Upper lobe of right lung (tissue), 1 donor: ENCODE results near the gene RNF220. TPM values are rescaled to one million over a fixed set of nuclear protein-coding genes. Genes with fewer than 3 reads are reported as not detected.

Experiments used
- ATAC-seq: fragments of 200-7000 bp; cut with Tn5 transposase; one replicate; pipeline ENCODE4 v1.9.1; 2020; ENCODE audit warnings: mild to moderate bottlenecking, moderate library complexity
- DNase-seq: peaks from one replicate; pipeline ENCODE4 v3.0.0-alpha.2; 2020
- H3K27ac ChIP-seq: fragments of 200-600 bp; one replicate; pipeline ENCODE4 v1.8.0; 2022
- H3K27me3 ChIP-seq: fragments of 200-600 bp; one replicate; pipeline ENCODE4 v1.8.0; 2022; ENCODE audit warnings: mild to moderate bottlenecking
- H3K36me3 ChIP-seq: fragments of 200-600 bp; one replicate; pipeline ENCODE4 v1.8.0; 2022
- H3K4me1 ChIP-seq: fragments of 200-600 bp; one replicate; pipeline ENCODE4 v1.8.0; 2022
- H3K4me3 ChIP-seq: fragments of 200-600 bp; one replicate; pipeline ENCODE4 v1.8.0; 2022; ENCODE audit warnings: mild to moderate bottlenecking
- H3K9me3 ChIP-seq: fragments of 200-600 bp; one replicate; pipeline ENCODE4 v1.8.0; 2022
- CTCF ChIP-seq: fragments of 200-600 bp; IDR thresholded peaks from one replicate; pipeline ENCODE4 v1.8.0; 2022; ENCODE audit warnings: antibody characterized with exemption
- intact Hi-C: fragments of 100-400 bp; cut with DNase I; formaldehyde crosslinking; loops from one replicate; pipeline ENCODE4 v1.11.0; 2022
- total RNA-seq: library from RNA; stranded (reverse); fragmentation: NEBNext Ultra II Directional; extraction: Animal tissue kit (Norgen Biotek cat#: 25700); gene quantifications from one replicate; pipeline ENCODE4 v1.2.1, GENCODE V29; 2021
- donor health status: DM: no; HTN: yes; CAD: no; lungs with severe emphysema.

RNF220 gene
- total RNA-seq, 1 donor from 2014 or later, result 72.6 TPM

- DNase-seq (no peak), ATAC-seq (peak; percentile 86)
- Histone ChIP-seq H3K27ac (no peak overlapping the region), H3K36me3 (no peaks in the 10 kb centered on the region), H3K27me3 (no peaks in the 10 kb centered on the region), H3K9me3 (no peaks in the 10 kb centered on the region), H3K4me3 (no peak overlapping the region), H3K4me1 (no peaks in the 10 kb centered on the region)
- intact Hi-C loops, result loop anchor here (5.0 kb wide), 1 partner anchor 214 kb away; no protein-coding TSS in a partner anchor
- TF ChIP-seq CTCF, result peak; percentile 67
Measured at GRCh38 chr1:44377925-44378784, 26.9 kb upstream of the RNF220 start.

- no peaks in the 10 kb centered on the region for H3K4me1 ChIP-seq
- ATAC-seq (no peak), DNase-seq (no peak)
- TF ChIP-seq CTCF, result no peak
- no peaks in the 10 kb centered on the region for H3K27me3 ChIP-seq
- no peak overlapping the region for H3K4me3 ChIP-seq
- no peaks in the 10 kb centered on the region for H3K36me3 ChIP-seq
- intact Hi-C loops, result no loop called here
- no peak overlapping the region for H3K27ac ChIP-seq
- H3K9me3 ChIP-seq, result no peaks in the 10 kb centered on the region
Measured at GRCh38 chr1:44380666-44381177, 24.3 kb upstream of the RNF220 start.

GRCh38 chr1:44388551-44388950 lies 16.5 kb upstream of the RNF220 start:
- Histone ChIP-seq H3K4me1 (no peaks in the 10 kb centered on the region), H3K27ac (no peak overlapping the region), H3K36me3 (no peaks in the 10 kb centered on the region), H3K27me3 (peaks cover 5% of the 10 kb centered on the region), H3K4me3 (no peak overlapping the region), H3K9me3 (no peaks in the 10 kb centered on the region)
- DNase-seq (no peak), ATAC-seq (no peak)
- TF ChIP-seq CTCF, result no peak
- intact Hi-C loops, result no loop called here

- Histone ChIP-seq H3K27me3 (peaks cover 9% of the 10 kb centered on the region), H3K36me3 (no peaks in the 10 kb centered on the region), H3K27ac (no peak overlapping the region), H3K9me3 (no peaks in the 10 kb centered on the region), H3K4me1 (no peaks in the 10 kb centered on the region), H3K4me3 (no peak overlapping the region)
- DNase-seq (no peak), ATAC-seq (no peak)
- no peak for TF ChIP-seq CTCF
- intact Hi-C loops, result no loop called here
Measured at GRCh38 chr1:44389437-44389836, 15.6 kb upstream of the RNF220 start.

GRCh38 chr1:44390277-44390676 lies 14.8 kb upstream of the RNF220 start:
- no peak for ATAC-seq
- intact Hi-C loops, result no loop called here

More at GRCh38 chr1:44390277-44390676, 14.8 kb upstream of the RNF220 start:
- peaks cover 16% of the 10 kb centered on the region for H3K27me3 ChIP-seq
- H3K9me3 ChIP-seq, result no peaks in the 10 kb centered on the region
- H3K4me3 ChIP-seq, result no peak overlapping the region
- no peaks in the 10 kb centered on the region for H3K36me3 ChIP-seq
- no peak for TF ChIP-seq CTCF
- no peak for DNase-seq
- no peaks in the 10 kb centered on the region for H3K4me1 ChIP-seq
- no peak overlapping the region for H3K27ac ChIP-seq
